ENCODE measurements around the gene CMTM3. TPM values are rescaled to one million over a fixed set of nuclear protein-coding genes. Genes with fewer than 3 reads are reported as not detected.
"Not testable (repeated sequence)": the region's sequence is repeated elsewhere in the genome, so short reads cannot be mapped to it uniquely, and the experiment has no call there.

CMTM3 gene
- total RNA-seq, 1 donor from 2014 or later: 104 TPM

DNA sequence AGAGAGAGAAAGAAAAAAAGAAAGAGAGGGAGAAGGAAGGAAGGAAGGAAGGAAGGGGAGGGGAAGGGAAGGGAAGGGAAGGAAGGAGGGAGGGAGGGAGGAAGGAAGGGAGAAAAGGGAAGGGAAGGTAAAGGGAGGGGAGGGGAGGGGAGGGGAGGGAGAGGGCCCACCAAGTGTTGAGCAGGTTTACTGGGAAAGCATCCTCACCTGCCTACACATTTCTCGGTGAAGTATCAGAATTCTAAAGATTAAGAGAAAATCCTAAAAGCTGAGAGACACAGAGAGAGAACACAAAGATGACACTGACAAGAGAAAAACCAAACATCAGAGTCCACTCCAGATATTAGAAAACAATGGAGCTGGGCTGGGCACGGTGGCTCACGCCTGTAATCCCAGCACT lies 12.3 kb upstream of the CMTM3 start:
- TF ChIP-seq, protein P1, sequence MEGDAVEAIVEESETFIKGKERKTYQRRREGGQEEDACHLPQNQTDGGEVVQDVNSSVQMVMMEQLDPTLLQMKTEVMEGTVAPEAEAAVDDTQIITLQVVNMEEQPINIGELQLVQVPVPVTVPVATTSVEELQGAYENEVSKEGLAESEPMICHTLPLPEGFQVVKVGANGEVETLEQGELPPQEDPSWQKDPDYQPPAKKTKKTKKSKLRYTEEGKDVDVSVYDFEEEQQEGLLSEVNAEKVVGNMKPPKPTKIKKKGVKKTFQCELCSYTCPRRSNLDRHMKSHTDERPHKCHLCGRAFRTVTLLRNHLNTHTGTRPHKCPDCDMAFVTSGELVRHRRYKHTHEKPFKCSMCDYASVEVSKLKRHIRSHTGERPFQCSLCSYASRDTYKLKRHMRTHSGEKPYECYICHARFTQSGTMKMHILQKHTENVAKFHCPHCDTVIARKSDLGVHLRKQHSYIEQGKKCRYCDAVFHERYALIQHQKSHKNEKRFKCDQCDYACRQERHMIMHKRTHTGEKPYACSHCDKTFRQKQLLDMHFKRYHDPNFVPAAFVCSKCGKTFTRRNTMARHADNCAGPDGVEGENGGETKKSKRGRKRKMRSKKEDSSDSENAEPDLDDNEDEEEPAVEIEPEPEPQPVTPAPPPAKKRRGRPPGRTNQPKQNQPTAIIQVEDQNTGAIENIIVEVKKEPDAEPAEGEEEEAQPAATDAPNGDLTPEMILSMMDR (IDR thresholded peaks at IDR 0.05): no peak
- Mint-ChIP-seq H3K4me1 (ENCODE audit: unreplicated experiment) (no peaks in the 10 kb centered on the region), H3K27me3 (ENCODE audit: unreplicated experiment) (peaks cover 6% of the 10 kb centered on the region), H3K9me3 (ENCODE audit: unreplicated experiment) (no peaks in the 10 kb centered on the region), H3K27ac (ENCODE audit: unreplicated experiment) (no peak overlapping the region), H3K4me3 (ENCODE audit: unreplicated experiment) (no peak overlapping the region), H3K36me3 (ENCODE audit: unreplicated experiment) (no peaks in the 10 kb centered on the region)
- DNase-seq (ENCODE audit: extremely low spot score, unreplicated experiment): no peak

DNA sequence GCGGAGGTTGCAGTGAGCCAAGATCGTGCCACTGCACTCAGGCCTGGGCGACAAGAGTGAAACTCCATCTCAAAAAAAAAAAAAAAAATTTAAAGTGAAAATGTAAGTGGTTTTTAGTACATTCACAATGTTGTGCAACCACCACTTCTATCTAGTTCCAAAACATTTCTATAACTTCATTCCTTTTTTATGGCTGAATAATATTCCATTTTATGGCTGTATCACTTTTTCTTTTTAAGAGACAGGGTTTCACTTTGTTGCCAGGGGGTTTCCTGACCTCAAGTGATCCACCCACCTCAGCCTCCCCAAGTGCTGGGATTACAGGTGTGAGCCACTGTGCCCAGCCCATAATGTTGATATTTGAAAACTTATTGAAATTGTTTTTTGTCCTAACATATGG lies 11.7 kb upstream of the CMTM3 start:
- DNase-seq (ENCODE audit: extremely low spot score, unreplicated experiment): no peak
- Mint-ChIP-seq H3K4me1 (ENCODE audit: unreplicated experiment) (no peaks in the 10 kb centered on the region), H3K27ac (ENCODE audit: unreplicated experiment) (no peak overlapping the region), H3K27me3 (ENCODE audit: unreplicated experiment) (peaks cover 6% of the 10 kb centered on the region), H3K36me3 (ENCODE audit: unreplicated experiment) (no peaks in the 10 kb centered on the region), H3K9me3 (ENCODE audit: unreplicated experiment) (no peaks in the 10 kb centered on the region), H3K4me3 (ENCODE audit: unreplicated experiment) (no peak overlapping the region)
- TF ChIP-seq, protein P1 (IDR thresholded peaks at IDR 0.05): no peak

DNA sequence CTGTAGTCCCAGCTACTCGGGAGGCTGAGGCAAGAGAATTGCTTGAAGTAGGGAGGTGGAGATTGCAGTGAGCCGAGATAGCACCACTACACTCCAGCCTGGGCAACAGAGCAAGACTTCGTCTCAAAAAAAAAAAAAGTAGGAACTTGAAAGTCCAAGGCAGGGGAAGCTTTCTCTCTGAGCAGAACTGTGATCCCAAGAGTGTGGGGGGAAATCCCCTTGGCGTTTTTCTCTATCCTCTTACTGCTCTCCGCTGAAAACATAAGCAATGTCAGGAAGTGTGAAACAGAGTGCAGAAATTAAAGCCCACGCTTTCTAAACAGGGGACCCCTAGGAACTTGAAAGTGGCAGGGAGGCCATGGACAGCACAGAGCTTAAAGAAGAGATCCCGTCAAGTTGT lies 9.8 kb upstream of the CMTM3 start:
- Mint-ChIP-seq H3K4me1 (ENCODE audit: unreplicated experiment) (no peaks in the 10 kb centered on the region), H3K27me3 (ENCODE audit: unreplicated experiment) (peaks cover 11% of the 10 kb centered on the region)
- TF ChIP-seq, protein P1 (IDR thresholded peaks at IDR 0.05): no peak

DNA sequence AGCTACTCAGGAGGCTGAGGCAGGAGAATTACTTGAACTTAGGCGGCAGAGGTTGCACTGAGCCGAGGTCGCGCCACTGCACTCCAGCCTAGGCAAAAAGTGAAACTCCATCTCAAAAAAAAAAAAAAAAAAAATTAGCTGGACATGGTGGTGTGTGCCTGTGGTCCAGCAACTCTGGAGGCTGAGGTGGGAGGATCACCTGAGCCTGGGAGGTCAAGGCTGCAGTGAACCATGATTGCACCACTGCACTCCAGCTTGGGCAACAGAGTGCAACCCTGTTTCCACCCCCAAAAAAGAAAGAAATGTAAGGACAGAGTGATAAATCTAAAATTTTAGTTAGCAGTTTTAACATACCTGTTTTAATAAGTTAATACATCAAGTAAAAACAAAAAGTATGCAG lies 7.9 kb upstream of the CMTM3 start:
- not testable (repeated sequence) for H3K27ac Mint-ChIP-seq (ENCODE audit: unreplicated experiment); DNase-seq (ENCODE audit: extremely low spot score, unreplicated experiment); H3K27me3 Mint-ChIP-seq (ENCODE audit: unreplicated experiment); H3K36me3 Mint-ChIP-seq (ENCODE audit: unreplicated experiment); H3K4me3 Mint-ChIP-seq (ENCODE audit: unreplicated experiment); H3K9me3 Mint-ChIP-seq (ENCODE audit: unreplicated experiment); H3K4me1 Mint-ChIP-seq (ENCODE audit: unreplicated experiment)

More for the DNA sequence above, 9.8 kb upstream of the CMTM3 start:
- no peak overlapping the region for H3K27ac Mint-ChIP-seq (ENCODE audit: unreplicated experiment)
- DNase-seq (ENCODE audit: extremely low spot score, unreplicated experiment): no peak
- no peak overlapping the region for H3K4me3 Mint-ChIP-seq (ENCODE audit: unreplicated experiment)
- H3K9me3 Mint-ChIP-seq (ENCODE audit: unreplicated experiment): no peaks in the 10 kb centered on the region
- H3K36me3 Mint-ChIP-seq (ENCODE audit: unreplicated experiment): no peaks in the 10 kb centered on the region

DNA sequence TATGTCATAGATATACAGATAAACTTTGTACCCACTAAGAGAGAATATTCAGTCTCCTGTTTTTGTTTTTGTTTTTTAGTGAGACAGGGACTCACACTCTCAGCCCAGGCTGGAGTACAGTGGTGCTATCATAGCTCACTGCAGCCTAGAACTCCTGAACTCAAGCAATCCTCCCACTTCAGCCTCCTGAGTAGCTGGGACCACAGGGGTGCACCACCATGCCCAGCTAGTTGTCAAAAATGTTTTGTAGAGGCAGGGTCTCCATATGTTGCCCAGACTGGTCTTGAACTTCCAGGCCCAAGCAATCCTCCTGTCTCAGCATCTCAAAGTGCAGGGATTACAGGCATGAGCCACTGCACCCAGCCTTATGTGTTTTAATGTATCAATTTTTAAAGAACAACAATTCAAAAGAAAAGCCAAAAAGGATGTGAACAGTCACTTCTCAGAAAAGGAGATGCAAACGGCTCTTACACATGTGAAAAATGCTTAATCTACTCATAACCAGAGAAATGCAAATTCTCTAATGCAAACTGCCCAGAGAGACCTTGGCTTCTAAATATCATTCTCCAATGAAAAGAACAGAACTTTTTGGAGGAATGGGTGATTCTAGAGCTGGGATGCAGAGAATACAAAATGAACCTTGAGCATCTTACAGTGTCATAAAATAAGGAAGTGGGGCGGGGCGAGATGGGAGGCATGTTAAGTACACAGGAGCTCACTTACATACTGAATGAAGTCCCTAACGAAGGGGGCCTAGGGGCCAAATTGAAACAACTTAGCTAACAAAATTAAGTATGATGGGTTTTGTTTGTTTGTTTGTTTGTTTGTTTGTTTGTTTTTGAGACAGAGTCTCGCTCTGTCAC lies 7.3 kb upstream of the CMTM3 start:
- TF ChIP-seq, protein P1 (IDR thresholded peaks at IDR 0.05): no peak
- Mint-ChIP-seq H3K36me3 (ENCODE audit: unreplicated experiment) (no peaks in the 10 kb centered on the region), H3K9me3 (ENCODE audit: unreplicated experiment) (no peaks in the 10 kb centered on the region), H3K4me3 (ENCODE audit: unreplicated experiment) (no peak overlapping the region), H3K27ac (ENCODE audit: unreplicated experiment) (no peak overlapping the region), H3K27me3 (ENCODE audit: unreplicated experiment) (peaks cover 5% of the 10 kb centered on the region), H3K4me1 (ENCODE audit: unreplicated experiment) (no peaks in the 10 kb centered on the region)
- no peak for DNase-seq (ENCODE audit: extremely low spot score, unreplicated experiment)
